Skeletal muscle cell (primary cell): Measurements from ENCODE around the gene ABCG1.

Source experiments
- DNase-seq: peaks from one replicate; pipeline ENCODE4 v3.0.0-alpha.2; 2010; ENCODE audit warnings: low read depth
- H3K4me3 ChIP-seq: 2 replicates; pipeline ENCODE4 v1.5.1; 2011; ENCODE audit warnings: low read depth, mild to moderate bottlenecking, control low read depth, low read length, moderate library complexity

Gene ABCG1

GRCh38 chr21:42331660-42332059 lies 112.7 kb downstream of the ABCG1 start:
- DNase-seq: no peak
- H3K4me3 ChIP-seq: no peak overlapping the region

DNA sequence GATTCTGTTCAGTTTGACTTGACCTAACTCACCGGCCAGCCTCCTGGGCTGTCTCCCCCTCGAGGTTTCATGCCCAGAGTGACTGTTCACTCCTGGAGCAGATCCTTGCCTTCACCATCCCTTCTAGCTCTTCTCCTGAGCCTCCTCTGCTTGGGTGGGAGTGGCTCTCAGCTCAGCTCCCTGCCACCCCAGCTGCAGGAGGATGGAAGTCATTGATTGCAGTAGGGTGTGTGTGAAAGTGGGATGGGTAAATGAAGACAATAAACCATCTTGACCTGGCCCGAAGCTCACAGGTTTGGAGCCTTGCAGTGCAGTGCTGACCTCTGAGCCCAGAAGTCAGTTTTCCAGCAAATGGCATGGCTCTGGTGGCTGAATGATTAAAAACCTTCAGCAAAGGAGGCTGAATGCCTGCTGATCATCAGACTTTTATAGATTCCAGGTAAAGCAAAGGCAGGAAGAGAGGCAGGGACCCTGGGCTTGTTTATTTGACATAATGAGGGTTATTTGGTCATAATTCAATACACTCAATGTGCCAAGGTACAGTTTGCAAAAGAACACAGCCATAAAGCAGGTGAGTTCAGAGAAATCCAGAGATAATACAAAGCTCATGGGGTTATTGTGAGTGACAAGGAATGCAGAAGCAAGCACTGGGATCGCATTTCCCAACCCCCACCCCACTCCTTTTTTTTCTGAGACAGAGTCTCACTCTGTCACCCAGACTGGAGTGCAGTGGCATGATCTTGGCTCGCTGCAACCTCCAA lies 113.8 kb downstream of the ABCG1 start:
- no peak overlapping the region for H3K4me3 ChIP-seq
- no peak for DNase-seq

DNA sequence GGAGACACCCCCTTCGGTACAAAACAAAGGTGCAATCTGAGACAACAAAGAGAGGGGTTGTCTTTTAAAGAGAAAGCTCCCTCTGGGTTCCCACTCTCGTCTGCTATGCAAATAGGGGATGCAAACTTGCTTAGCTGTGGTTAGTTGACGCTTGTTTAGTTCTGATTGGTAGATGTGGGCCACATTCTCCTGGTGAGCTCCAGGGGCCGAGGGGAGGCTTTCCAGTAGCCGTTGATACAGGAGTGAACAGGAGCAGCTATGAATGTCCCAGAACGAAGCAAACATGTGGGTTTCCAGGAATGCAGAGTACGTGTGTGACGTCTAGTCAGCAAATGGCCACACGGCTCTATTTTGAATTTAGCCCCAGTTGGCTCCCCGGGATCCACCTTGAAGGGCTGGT lies 117.1 kb downstream of the ABCG1 start:
- no peak overlapping the region for H3K4me3 ChIP-seq
- no peak for DNase-seq

DNA sequence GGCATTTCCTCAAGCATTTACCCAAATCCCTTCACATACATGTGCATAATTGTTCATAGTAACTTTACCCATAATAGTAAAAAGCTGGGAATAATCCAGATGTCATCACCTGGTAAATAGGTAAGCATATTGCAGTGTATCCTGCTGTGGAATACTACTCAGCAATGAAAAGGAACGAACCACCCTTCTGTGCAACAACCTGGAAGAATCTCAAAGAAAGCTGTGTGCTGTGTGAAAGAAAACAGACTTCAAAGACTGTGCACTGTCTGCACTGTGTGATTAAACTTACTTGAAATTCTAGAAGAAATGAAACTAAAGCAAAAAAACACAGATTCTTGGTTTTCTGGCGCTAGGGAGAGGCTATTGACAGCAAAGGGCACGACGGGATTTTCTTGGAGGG lies 118.3 kb downstream of the ABCG1 start:
- H3K4me3 ChIP-seq: no peak overlapping the region
- no peak for DNase-seq

- no peak for DNase-seq
- H3K4me3 ChIP-seq: no peak overlapping the region
Measured at GRCh38 chr21:42337830-42338728, 119.1 kb downstream of the ABCG1 start.

DNA sequence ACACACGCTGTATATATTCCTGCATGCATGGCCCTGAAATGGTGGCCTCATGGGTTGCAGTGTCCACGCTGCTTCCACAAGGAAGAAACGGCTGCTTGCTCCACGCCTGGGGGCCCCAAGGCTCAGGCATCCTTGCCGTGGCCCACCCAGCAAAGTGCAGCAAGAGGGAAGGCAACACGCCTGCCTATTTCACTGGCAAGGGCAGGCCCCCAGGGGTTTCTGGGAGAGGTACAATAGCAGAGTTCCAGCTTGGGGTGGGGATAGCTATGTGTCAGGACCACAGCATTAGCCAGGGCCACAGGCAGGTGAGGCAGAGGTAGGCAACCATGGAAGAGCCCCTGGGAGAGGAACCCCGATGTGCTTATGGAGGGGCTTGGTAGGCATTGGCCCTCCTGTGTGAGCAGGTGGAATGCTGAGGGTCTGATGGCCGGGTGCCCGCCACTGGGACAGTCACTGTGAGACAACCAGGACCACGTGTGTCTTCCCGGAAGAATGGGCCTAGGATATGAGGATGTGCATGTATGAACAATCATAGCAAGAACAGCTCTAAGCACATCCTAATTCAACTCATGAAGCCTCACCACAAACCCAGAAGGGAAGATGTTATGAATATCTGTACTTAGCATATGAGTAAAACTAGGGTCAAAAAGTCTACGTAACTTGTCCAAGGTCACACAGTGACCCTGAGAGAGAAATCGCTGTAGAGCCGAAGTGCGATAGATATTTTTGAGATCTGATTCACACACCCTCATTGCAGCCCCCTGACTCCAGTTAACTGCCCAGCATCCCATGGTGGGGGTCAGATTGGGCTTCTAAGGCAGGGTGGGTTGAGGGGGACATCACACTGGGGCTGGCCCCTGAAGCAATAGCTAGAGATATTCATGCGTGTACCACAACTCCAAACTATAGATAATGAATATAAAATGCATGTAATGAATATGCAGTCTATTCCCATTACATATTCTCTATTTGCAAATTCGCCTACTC lies 120.1 kb downstream of the ABCG1 start:
- no peak for DNase-seq

GRCh38 chr21:42340187-42341050 lies 121.5 kb downstream of the ABCG1 start:
- DNase-seq: no peak
- no peak overlapping the region for H3K4me3 ChIP-seq

More for the DNA sequence above, 120.1 kb downstream of the ABCG1 start:
- no peak overlapping the region for H3K4me3 ChIP-seq

- H3K4me3 ChIP-seq: no peak overlapping the region
- DNase-seq: no peak
Measured at GRCh38 chr21:42341776-42342542, 123.0 kb downstream of the ABCG1 start.

- DNase-seq: no peak
- no peak overlapping the region for H3K4me3 ChIP-seq
Measured at GRCh38 chr21:42343101-42343500, 124.2 kb downstream of the ABCG1 start.

DNA sequence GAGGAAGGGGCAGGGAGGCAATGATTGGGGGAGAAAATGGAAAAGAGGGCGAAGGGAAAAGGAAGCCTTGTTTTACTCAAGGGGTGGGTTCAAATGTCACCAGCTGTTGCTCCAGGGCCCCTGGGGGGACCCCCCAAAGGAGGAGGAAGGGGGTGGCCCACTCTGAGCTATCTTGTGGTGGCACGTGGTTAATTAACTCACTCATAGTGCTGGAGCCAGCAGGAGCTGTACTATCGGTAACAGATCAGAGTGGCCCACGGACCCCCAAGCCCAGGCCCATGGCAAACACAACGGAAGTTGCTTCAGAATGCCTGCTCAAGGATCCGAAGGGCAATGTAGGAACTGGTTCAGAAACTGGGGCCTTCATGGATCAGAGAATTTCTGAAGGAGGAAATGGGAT lies 124.6 kb downstream of the ABCG1 start:
- H3K4me3 ChIP-seq: no peak overlapping the region

DNA sequence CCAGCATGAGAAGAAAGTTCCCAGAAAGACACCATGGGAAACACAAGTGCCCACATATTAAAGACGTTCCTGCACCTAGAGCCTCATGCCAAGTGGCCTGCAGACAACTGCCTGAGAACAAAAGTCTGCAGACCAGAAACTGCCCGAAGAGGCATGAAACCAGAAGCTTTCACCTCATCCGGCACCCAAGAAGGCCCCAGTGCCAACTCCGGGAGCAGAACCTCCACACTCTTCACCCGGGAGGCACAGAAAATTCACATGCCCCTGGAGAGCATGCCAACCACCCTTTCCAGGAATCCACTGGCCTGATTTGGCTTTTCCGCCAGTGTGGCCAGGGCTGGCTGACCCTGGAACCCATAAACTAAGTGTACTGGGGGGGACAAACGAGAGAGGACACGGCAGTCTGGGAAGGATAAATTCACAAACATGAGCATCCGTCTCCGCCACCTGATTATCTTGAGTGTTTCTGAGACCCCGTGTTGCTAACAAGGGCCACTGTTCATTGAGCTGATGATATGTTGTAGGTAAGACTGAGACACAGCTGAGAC lies 125.1 kb downstream of the ABCG1 start:
- no peak overlapping the region for H3K4me3 ChIP-seq
- DNase-seq: no peak

More for the DNA sequence above, 124.6 kb downstream of the ABCG1 start:
- DNase-seq: no peak

DNA sequence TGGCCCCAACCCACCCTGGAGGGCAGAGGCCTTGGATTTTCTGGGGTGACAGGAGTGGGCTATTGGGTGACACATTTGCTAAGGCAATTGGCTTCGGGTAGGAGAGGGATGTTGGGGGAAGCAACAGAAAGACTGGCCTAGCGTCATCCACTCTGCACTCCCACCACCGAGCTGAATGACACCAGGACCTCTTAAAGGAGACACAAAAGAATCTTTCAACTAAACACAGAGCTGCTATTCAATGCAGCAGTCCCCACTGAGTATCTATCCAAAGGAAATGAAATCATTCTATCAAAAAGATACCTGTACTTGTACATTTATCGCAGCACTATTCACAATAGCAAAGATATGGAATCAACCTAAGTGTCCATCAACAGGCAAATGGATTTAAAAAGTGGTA lies 125.7 kb downstream of the ABCG1 start:
- no peak for DNase-seq

DNA sequence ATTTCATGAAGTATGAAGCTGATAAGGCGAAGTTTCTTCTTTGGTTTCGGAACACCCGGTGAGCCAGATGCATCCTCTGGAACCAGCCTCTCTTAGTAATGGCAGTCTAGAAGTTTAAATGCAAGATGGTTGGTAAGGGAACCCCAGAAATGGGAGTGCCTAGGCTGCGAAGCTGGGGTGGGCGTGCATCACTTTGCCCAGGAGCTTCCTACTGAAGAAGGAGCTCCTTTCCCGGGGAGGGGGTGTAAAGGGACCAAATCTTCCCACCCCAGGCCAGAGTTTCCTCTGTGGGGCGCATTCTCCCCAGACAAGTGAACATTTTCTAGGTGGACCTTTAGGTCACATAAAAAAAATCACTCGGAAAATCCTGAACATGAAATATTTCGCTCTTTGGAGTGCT lies 127.5 kb downstream of the ABCG1 start:
- no peak overlapping the region for H3K4me3 ChIP-seq
- DNase-seq: no peak

More for the DNA sequence above, 125.7 kb downstream of the ABCG1 start:
- H3K4me3 ChIP-seq: no peak overlapping the region
